Measurements from ENCODE around the gene ANKRD60.

- TF ChIP-seq POLR2AphosphoS5 (IDR thresholded peaks at IDR 0.05) (no peak), CTCF (IDR thresholded peaks at IDR 0.05) (no peak), EP300 (IDR thresholded peaks at IDR 0.05; ENCODE audit: low read depth) (no peak), POLR2A (IDR thresholded peaks at IDR 0.05) (no peak)
These were observed 9.1 kb downstream of the ANKRD60 start for GRCh38 chr20:58219342-58219700.

Measured in transverse colon (tissue), 4 donors.